ENCODE data around the gene TMEM200C.

DNA sequence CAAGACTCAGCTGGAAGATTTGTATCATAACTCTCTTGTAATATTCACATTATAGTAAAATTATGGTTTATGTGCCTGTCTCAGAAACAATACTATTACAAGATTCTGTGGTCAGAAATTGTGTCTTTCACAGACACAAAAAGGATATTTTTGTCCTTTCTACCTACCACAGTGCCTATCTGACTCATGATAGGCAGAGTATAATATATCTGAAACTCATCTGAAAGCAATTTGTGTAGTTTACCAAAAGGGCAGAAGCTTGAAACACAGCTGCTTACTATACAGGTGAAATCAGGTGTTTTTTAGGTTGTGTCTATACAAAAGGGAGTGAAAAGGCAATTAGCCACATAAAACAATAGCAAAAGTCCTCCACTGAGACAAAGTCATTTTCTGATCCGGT is 10.9 kb downstream of the TMEM200C start:
- TF ChIP-seq CTCF (IDR thresholded peaks at IDR 0.05; ENCODE audit: extremely low read depth in 1 of 2, insufficient read depth in 1 of 2, low read depth in 1 of 2, low read length in 2 of 2) (no peak), POLR2A (IDR thresholded peaks at IDR 0.05; ENCODE audit: low read depth, low read length) (no peak), POLR2AphosphoS5 (IDR thresholded peaks at IDR 0.05; ENCODE audit: insufficient read depth, low read depth, low read length) (no peak)
